B cell (primary cell): Measurements from ENCODE around the gene GSG1L.

Experiments
- CTCF ChIP-seq: fragments of 200-600 bp; IDR thresholded peaks from one replicate; pipeline ENCODE4 v1.8.0; 2022; ENCODE audit warnings: antibody characterized with exemption, mild to moderate bottlenecking
- EZH2 ChIP-seq: IDR thresholded peaks from 2 replicates; pipeline ENCODE4 v1.6.1; 2012; ENCODE audit warnings: borderline replicate concordance, low read depth, mild to moderate bottlenecking, moderate library complexity, low read length; ENCODE audit not compliant: insufficient read depth, poor library complexity, severe bottlenecking

GRCh38 chr16:27819356-27819755, 244.2 kb downstream of the GSG1L start:
- TF ChIP-seq CTCF (no peak), EZH2 (no peak)
